ENCODE results near the gene USP47. TPM values are rescaled to one million over a fixed set of nuclear protein-coding genes. Genes with fewer than 3 reads are reported as not detected.

USP47 gene
- total and polyA plus RNA-seq, 8 donors, result 40.9 to 127 (median 108) TPM

DNA sequence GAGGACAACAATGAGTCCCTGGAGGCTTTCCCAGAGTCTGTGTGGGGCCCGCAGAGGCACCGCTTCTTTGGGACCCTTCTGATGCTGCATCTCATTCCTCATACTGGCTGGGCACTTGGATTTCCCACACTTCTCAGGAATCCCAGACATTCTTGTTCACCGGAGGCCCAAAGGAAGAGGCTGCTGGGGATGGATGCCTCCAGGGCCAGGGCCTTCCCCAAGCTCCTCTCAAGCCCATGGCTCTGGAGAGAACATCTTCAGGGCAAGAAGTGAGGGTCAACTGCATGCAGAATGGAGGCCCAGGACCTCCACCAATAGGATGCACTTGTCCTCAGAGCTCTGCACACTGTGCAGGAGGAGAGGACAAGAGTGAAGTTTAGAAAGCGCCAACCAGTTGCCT is 132.1 kb downstream of the USP47 start:
- intact Hi-C loops (cut with DNase I), result no loop called here
- ATAC-seq, result no peak

DNA sequence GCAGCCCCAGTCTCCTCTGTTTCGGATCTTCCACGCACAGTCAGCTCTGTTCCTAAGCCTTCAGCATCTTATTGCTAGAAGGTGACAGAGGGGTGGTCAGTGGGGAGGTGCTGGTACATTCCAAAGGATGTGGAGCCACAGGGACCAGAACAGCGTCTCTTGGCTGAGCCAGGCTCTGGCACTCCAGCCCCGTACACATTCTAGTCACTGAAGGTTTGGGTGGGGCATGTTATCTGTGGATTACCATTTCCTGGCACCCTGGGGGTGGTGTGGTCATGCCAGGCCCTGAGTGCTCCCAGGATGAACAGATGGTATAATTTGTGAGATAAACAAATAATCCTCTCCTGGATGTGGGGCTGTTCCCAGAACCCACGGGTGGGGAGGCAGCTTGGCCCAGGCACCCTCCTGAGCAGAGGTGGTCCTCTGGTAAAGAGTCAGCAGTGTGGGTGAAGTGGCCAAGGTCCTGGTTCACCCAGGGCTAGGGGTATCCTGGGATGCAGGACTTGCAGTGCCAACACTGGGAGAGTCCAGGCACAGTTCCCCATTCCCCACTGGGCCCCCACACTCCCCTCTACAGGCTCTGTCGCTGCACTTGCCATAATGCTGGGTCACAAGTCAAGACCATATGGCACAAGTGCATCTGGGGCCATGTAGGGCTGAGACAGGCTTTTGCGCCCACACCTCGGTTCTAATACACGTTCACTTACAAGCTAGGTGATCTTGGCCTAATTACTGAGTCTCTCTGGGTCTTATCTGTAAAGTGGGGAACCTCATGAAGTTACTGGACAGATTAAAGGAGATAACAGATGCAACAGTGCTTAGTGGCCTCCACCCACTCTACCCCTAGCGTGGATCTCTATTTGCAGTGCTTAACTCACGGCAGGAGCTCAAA is 133.7 kb downstream of the USP47 start:
- H3K27ac ChIP-seq, result no peak overlapping the region
- TF ChIP-seq, protein P1, sequence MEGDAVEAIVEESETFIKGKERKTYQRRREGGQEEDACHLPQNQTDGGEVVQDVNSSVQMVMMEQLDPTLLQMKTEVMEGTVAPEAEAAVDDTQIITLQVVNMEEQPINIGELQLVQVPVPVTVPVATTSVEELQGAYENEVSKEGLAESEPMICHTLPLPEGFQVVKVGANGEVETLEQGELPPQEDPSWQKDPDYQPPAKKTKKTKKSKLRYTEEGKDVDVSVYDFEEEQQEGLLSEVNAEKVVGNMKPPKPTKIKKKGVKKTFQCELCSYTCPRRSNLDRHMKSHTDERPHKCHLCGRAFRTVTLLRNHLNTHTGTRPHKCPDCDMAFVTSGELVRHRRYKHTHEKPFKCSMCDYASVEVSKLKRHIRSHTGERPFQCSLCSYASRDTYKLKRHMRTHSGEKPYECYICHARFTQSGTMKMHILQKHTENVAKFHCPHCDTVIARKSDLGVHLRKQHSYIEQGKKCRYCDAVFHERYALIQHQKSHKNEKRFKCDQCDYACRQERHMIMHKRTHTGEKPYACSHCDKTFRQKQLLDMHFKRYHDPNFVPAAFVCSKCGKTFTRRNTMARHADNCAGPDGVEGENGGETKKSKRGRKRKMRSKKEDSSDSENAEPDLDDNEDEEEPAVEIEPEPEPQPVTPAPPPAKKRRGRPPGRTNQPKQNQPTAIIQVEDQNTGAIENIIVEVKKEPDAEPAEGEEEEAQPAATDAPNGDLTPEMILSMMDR (IDR thresholded peaks at IDR 0.05), result no peak

More for the DNA sequence above, 132.1 kb downstream of the USP47 start:
- Histone ChIP-seq H3K9me3 (no peaks in the 10 kb centered on the region), H3K36me3 (no peaks in the 10 kb centered on the region), H3K27ac (peak overlapping the region in 1 of 2 donors; percentile 52), H3K4me1 (peaks cover 33 to 37% of the 10 kb centered on the region in 2 donors), H3K27me3 (no peaks in the 10 kb centered on the region), H3K4me3 (no peak overlapping the region)
- DNase-seq, result no peak
- TF ChIP-seq, protein P1 (IDR thresholded peaks at IDR 0.05), result no peak

DNA sequence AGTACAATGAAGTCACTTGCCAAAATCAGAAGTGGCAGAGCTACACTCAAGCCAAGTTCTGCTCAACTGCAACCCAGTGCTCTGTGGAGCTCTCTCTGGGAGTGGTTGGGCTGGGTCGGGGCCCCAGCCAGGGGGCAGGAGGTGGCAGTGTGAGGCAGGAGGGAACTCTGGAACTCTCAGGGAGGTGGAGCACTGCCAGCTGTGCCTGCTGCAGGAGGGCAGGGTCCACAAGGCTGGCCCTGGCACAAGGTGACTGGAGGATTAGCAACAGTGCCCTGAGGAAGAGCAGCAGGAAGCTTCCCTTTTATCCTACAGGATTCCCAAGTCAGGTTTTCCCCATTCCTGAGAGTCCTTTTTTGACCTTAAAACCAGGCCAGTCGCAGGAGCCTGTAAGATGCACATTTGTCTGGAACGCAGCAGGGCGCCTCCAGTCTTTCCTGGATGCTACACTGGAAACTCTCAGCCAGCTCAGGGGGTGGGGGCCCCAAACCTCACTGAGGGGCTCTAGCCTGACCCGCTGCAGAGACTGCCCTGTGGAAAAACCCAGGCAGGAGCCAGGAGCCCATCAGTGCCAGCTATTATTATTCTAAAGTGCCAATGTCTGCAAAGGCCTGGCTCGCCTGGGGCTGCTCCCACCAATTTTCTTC is 134.8 kb downstream of the USP47 start:
- no peaks in the 10 kb centered on the region for H3K27me3 ChIP-seq
- H3K36me3 ChIP-seq, result no peaks in the 10 kb centered on the region
- H3K4me1 ChIP-seq, result peaks cover 47 to 49% of the 10 kb centered on the region in 2 donors
- intact Hi-C loops (cut with DNase I), result no loop called here
- H3K27ac ChIP-seq, result peak overlapping the region; percentile 65 to 70
- TF ChIP-seq, protein P1 (IDR thresholded peaks at IDR 0.05), result no peak
- ATAC-seq, result peak; percentile 3
- H3K4me3 ChIP-seq, result no peak overlapping the region
- H3K9me3 ChIP-seq, result no peaks in the 10 kb centered on the region
- DNase-seq, result no peak

More for the DNA sequence above, 133.7 kb downstream of the USP47 start:
- DNase-seq (no peak), ATAC-seq (no peak)
- H3K4me3 ChIP-seq, result no peak overlapping the region
- intact Hi-C loops (cut with DNase I), result no loop called here
- no peaks in the 10 kb centered on the region for H3K36me3 ChIP-seq
- no peaks in the 10 kb centered on the region for H3K9me3 ChIP-seq
- H3K27me3 ChIP-seq, result no peaks in the 10 kb centered on the region
- peaks cover 47 to 49% of the 10 kb centered on the region in 2 donors for H3K4me1 ChIP-seq

DNA sequence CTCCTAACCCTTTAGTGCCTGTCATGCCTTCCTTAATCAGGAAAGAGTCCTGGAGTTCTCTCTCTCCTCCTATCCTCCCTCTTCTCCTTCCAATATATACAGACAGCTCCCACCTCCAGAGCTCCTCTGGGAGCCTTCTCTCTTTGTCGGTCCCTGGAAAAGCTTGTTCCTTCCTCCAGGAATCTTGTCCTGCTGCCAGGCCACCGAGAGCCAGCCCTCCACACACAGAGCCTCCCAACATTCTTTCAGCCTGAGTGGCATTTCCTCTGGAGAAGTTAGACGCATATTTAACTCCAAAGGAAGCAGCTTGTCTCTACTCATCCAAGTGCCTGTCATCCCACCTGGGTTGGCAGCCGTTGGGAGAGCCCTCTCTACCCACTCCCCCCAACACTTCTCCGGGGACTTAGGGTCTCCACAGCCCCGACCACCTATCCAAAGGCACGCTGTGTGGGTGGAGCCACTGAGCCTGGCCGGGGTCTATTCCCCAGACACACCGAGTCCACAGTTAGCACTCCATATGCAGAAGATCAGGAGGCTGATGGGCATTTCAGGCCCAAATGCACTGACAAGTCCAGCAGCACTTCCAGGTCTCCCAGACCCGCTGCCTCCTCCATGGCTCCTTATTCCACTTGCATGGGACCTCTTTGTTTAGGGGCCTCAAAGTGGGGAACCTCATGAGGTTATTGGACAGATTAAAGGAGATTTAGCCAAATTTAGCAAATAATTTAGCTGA is 135.6 kb downstream of the USP47 start:
- no peaks in the 10 kb centered on the region for H3K27me3 ChIP-seq
- H3K4me1 ChIP-seq, result peaks cover 47 to 49% of the 10 kb centered on the region in 2 donors
- DNase-seq (peak in 3 of 4 donors; percentile 32 to 68 (median 61)), ATAC-seq (peak; percentile 67)
- no peak overlapping the region for H3K4me3 ChIP-seq
- no peaks in the 10 kb centered on the region for H3K36me3 ChIP-seq
- H3K9me3 ChIP-seq, result no peaks in the 10 kb centered on the region
- TF ChIP-seq, protein P1 (IDR thresholded peaks at IDR 0.05), result no peak
- intact Hi-C loops (cut with DNase I), result no loop called here
- peak overlapping the region; percentile 65 to 70 for H3K27ac ChIP-seq
